Transverse colon (tissue), 4 donors: ENCODE results near the gene CWC25. TPM values are rescaled to one million over a fixed set of nuclear protein-coding genes. Genes with fewer than 3 reads are reported as not detected.

ENCODE experiments used
- DNase-seq: peaks from one replicate; pipeline ENCODE4 v3.0.0-alpha.2; 2019
- H3K27ac ChIP-seq, 4 donors: fragments of 200-600 bp; sonication (generic); 2 replicates each; pipeline ENCODE4 v1.5.1; 2016 to 2018; ENCODE audit warnings: inconsistent platforms in 4 of 4
- H3K27me3 ChIP-seq: fragments of 200-600 bp; sonication (generic); 2 replicates; pipeline ENCODE4 v1.5.1; 2017; ENCODE audit warnings: inconsistent platforms
- H3K36me3 ChIP-seq, 4 donors: fragments of 200-600 bp; sonication (generic); 2 replicates each; pipeline ENCODE4 v1.5.1; 2017 to 2019; ENCODE audit warnings: inconsistent platforms in 4 of 4
- H3K4me1 ChIP-seq, 4 donors: fragments of 200-600 bp; sonication (generic); 2 replicates each; pipeline ENCODE4 v1.5.1; 2017 to 2020; ENCODE audit warnings: inconsistent platforms in 4 of 4
- H3K4me3 ChIP-seq, 4 donors: fragments of 200-600 bp; sonication (generic); 1 replicate in 1 of 4; 2 replicates in 3 of 4; pipeline versions ENCODE4 v1.5.1 to v1.6.1; 2017 to 2019; ENCODE audit warnings: inconsistent platforms in 4 of 4
- H3K9me3 ChIP-seq, 2 donors: fragments of 200-600 bp; sonication (generic); 2 replicates each; pipeline ENCODE4 v1.5.1; 2017 to 2019; ENCODE audit warnings: inconsistent platforms in 2 of 2
- CTCF ChIP-seq, 5 experiments: fragments of 200-600 bp in 3 of 5; fragments of 450-650 bp in 2 of 5; sonication (generic) in 3 of 5; IDR thresholded peaks; 1 replicate in 2 of 5; 2 replicates in 3 of 5; pipeline ENCODE4 v1.5.1; 2016 to 2017; ENCODE audit warnings: antibody characterized with exemption in 5 of 5, inconsistent platforms in 3 of 5, mild to moderate bottlenecking in 2 of 5, moderate library complexity in 1 of 5
- EP300 ChIP-seq: sonication (generic); formaldehyde crosslinking; IDR thresholded peaks from one replicate; pipeline ENCODE4 v1.6.1; 2017; ENCODE audit warnings: antibody characterized with exemption, low read depth
- POLR2A ChIP-seq: fragments of 450-650 bp; IDR thresholded peaks from one replicate; pipeline ENCODE4 v1.6.1; 2016; ENCODE audit warnings: antibody characterized with exemption, mild to moderate bottlenecking, moderate library complexity
- POLR2AphosphoS5 ChIP-seq, 3 donors: sonication (generic); formaldehyde crosslinking; IDR thresholded peaks; one replicate each; pipeline ENCODE4 v1.6.1; 2016; ENCODE audit warnings: antibody characterized with exemption in 3 of 3
- WGBS, 2 donors: methylation state at CpG; one replicate each; pipeline ENCODE4 v1.1.5; 2018; ENCODE audit warnings: low coverage in 1 of 2; 5-methylcytosine and 5-hydroxymethylcytosine counted together
- in situ Hi-C, 4 donors: fragments of 200-750 bp; cut with MboI; loops; one replicate each; pipeline versions ENCODE4 v1.15.0 to v1.15.1; 2017; ENCODE audit warnings: low sequenced_read_pairs in 3 of 4, low pct_ligation_motif_present in 1 of 4, low pct_unique_long_range_greater_than_20kb in 1 of 4
- intact Hi-C: fragments of 100-400 bp; cut with DNase I; formaldehyde crosslinking; loops from one replicate; pipeline ENCODE4 v1.15.1; 2023; ENCODE audit warnings: low total_unique reads
- small RNA-seq, 4 donors: library from RNA; depleted of rRNA; stranded (forward); fragments of <200 nt; gene quantifications; one replicate each; pipeline ENCODE3, GENCODE V24; 2016
- total RNA-seq, 4 donors: library from RNA; depleted of rRNA; stranded (reverse); fragments of >200 nt; gene quantifications; one replicate each; pipeline ENCODE4 v1.1.0, GENCODE V29; 2016

Gene CWC25
- total RNA-seq, 4 donors from 2014 or later, result 22.1 to 97.3 (median 37.5) TPM

GRCh38 chr17:38752308-38753070, 72.6 kb downstream of the CWC25 start, which contains the start of gene PSMB3:
PSMB3 (plus strand) TSS chr17:38752741; CDS start chr17:38752827, 86 bp downstream.
- H3K9me3 ChIP-seq, result no peaks in the 10 kb centered on the region
- H3K4me3 ChIP-seq, result peak within 1 kb of the TSS; percentile 76 to 95 (median 86)
- H3K4me1 ChIP-seq, result peaks cover 0 to 55% (median 37%) of the 10 kb centered on the region in 4 donors
- 0% methylated on average over 2 to 43 of the region's 44 CpGs for WGBS, 2 donors
- H3K27me3 ChIP-seq, result no peaks in the 10 kb centered on the region
- peaks cover 0 to 23% (median 8%) of the 10 kb centered on the region in 4 donors for H3K36me3 ChIP-seq
- intact Hi-C loops, result no loop called here
- in situ Hi-C loops, result no loop called here
- TF ChIP-seq CTCF (IDR thresholded peaks at IDR 0.05) (no peak), EP300 (no peak), POLR2AphosphoS5 (IDR thresholded peaks at IDR 0.05) (peak; percentile 65 to 85 (median 74)), POLR2A (peak; percentile 50)
- peak within 1 kb of the TSS; percentile 88 to 96 (median 89) for H3K27ac ChIP-seq
- DNase-seq, result peak; percentile 98

- peaks cover 3 to 59% (median 43%) of the 10 kb centered on the region in 4 donors for H3K4me1 ChIP-seq
- in situ Hi-C loops (no loop called here), intact Hi-C loops (no loop called here)
- H3K4me3 ChIP-seq, result peak overlapping the region; percentile 39 to 95 (median 82)
- peak; percentile 88 for DNase-seq
- peaks cover 0 to 19% (median 5%) of the 10 kb centered on the region in 4 donors for H3K36me3 ChIP-seq
- H3K9me3 ChIP-seq, result no peaks in the 10 kb centered on the region
- TF ChIP-seq POLR2A (no peak), POLR2AphosphoS5 (IDR thresholded peaks at IDR 0.05) (peak in 2 of 3 donors; percentile 11 to 27)
- H3K27me3 ChIP-seq, result no peaks in the 10 kb centered on the region
- 0 to 1% methylated on average over 27 to 44 of the region's 44 CpGs for WGBS, 2 donors
- peak overlapping the region; percentile 88 to 96 (median 89) for H3K27ac ChIP-seq
These were observed 73.3 kb downstream of the CWC25 start for GRCh38 chr17:38751808-38752307.

- intact Hi-C loops (no loop called here), in situ Hi-C loops (no loop called here)
- peaks cover 0 to 14% (median 3%) of the 10 kb centered on the region in 4 donors for H3K36me3 ChIP-seq
- whole genome bisulfite sequencing, 2 donors, result 4 to 5% methylated on average over 9 to 10 of the region's 10 CpGs
- H3K9me3 ChIP-seq, result no peaks in the 10 kb centered on the region
- H3K27ac ChIP-seq, result peak overlapping the region; percentile 88 to 96 (median 89)
- no peaks in the 10 kb centered on the region for H3K27me3 ChIP-seq
- TF ChIP-seq EP300 (no peak), CTCF (IDR thresholded peaks at IDR 0.05) (no peak), POLR2AphosphoS5 (IDR thresholded peaks at IDR 0.05) (no peak), POLR2A (no peak)
- H3K4me3 ChIP-seq, result peak overlapping the region in 3 of 4 donors; percentile 76 to 95 (median 87)
- peaks cover 9 to 65% (median 49%) of the 10 kb centered on the region in 4 donors for H3K4me1 ChIP-seq
- DNase-seq, result no peak
These were observed 73.8 kb downstream of the CWC25 start for GRCh38 chr17:38751144-38751807.

Small RNAs within 50 kb of the gene (small RNA-seq; reads per million reads assigned to genes)
- gene MIR4727 (0 to 0.18 (median 0.06) reads per million in 4 donors), gene RNU6-866P (0 reads per million in 4 donors), gene SNORA21 (0 reads per million in 4 donors), gene SNORA21B (0 reads per million in 4 donors)

Other genes with a start within 250 kb of the CWC25 start
- gene SRCIN1, start 219.4 kb downstream of the CWC25 start, total RNA-seq, result 1 to 10 TPM; 1.8 to 8.8 (median 5.2) TPM
- gene EPOP, start 150.4 kb downstream of the CWC25 start, total RNA-seq, result 1 to 10 TPM in 1 of 4 donors, under 1 TPM in 3; 0.14 to 3.8 (median 0.61) TPM
- 100 to 1,000 TPM in 2 of 4 donors, 10 to 100 TPM in 2; 68.7 to 272 (median 100) TPM for gene MLLT6, start 120.0 kb downstream of the CWC25 start, total RNA-seq
- 10 to 100 TPM; 11.2 to 35.0 (median 20.5) TPM for gene CISD3, start 95.0 kb downstream of the CWC25 start, total RNA-seq
- gene PCGF2, start 77.0 kb downstream of the CWC25 start, total RNA-seq, result 10 to 100 TPM in 3 of 4 donors, 1 to 10 TPM in 1; 9.1 to 41.9 (median 12.2) TPM
- 100 to 1,000 TPM; 137 to 169 (median 159) TPM for gene PSMB3, start 72.6 kb downstream of the CWC25 start, total RNA-seq
- gene PIP4K2B, start 25.8 kb downstream of the CWC25 start, total RNA-seq, result 10 to 100 TPM; 15.3 to 63.5 (median 23.5) TPM
- 1,000 to 10,000 TPM in 1 of 4 donors, 100 to 1,000 TPM in 3; 386 to 1,109 (median 710) TPM for gene RPL23, start 28.4 kb upstream of the CWC25 start, total RNA-seq
- 100 to 1,000 TPM; 117 to 553 (median 307) TPM for gene LASP1, start 44.7 kb upstream of the CWC25 start, total RNA-seq
- not detected for gene FBXO47, start 142.1 kb upstream of the CWC25 start, total RNA-seq